Loucy (cell line): ENCODE data around the gene ZDHHC21.

Experiments
- EZH2phosphoT487 ChIP-seq: fragments of 200-600 bp; IDR thresholded peaks from 2 replicates; pipeline ENCODE4 v1.6.1; 2018; ENCODE audit warnings: antibody characterized with exemption, mild to moderate bottlenecking, moderate library complexity, borderline replicate concordance
- TF ChIP-seq, protein P1 (sequence below): fragments of 200-600 bp; sonication (generic); conservative IDR thresholded peaks from 2 replicates; pipeline ENCODE4 v1.5.1; 2014; ENCODE audit warnings: mild to moderate bottlenecking, antibody characterized with exemption, low read length

DNA sequence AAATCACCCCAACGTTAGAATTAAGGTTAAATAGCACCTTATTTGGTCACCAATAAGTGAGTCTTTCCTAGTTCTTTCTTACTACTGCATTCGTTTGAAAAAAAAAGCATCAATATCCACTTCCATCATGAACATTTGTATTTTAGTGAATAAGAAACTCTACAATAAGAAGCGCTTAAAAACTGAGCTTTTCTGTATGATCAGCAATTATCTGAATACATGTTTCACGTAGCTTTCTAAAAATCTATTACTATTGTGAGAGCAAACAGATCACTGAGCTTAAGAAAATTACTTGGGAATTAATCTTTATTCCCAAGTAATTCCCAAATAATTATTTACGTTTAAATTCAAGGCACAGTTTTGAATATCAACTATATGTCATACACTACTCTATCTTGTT is 32.5 kb downstream of the ZDHHC21 start:
- TF ChIP-seq, protein P1, sequence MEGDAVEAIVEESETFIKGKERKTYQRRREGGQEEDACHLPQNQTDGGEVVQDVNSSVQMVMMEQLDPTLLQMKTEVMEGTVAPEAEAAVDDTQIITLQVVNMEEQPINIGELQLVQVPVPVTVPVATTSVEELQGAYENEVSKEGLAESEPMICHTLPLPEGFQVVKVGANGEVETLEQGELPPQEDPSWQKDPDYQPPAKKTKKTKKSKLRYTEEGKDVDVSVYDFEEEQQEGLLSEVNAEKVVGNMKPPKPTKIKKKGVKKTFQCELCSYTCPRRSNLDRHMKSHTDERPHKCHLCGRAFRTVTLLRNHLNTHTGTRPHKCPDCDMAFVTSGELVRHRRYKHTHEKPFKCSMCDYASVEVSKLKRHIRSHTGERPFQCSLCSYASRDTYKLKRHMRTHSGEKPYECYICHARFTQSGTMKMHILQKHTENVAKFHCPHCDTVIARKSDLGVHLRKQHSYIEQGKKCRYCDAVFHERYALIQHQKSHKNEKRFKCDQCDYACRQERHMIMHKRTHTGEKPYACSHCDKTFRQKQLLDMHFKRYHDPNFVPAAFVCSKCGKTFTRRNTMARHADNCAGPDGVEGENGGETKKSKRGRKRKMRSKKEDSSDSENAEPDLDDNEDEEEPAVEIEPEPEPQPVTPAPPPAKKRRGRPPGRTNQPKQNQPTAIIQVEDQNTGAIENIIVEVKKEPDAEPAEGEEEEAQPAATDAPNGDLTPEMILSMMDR = no peak
- TF ChIP-seq EZH2phosphoT487 = no peak
